ENCODE measurements around the gene DAPK1.

The DAPK1 gene

GRCh38 chr9:87546704-87547103 is 49.0 kb downstream of the DAPK1 start:
- TF ChIP-seq ZNF560 (tag by site-specific recombination; IDR thresholded peaks at IDR 0.05; ENCODE audit: borderline replicate concordance) (no peak), RBAK (tag by site-specific recombination; IDR thresholded peaks at IDR 0.05) (no peak), MYNN (tag by site-specific recombination; IDR thresholded peaks at IDR 0.05; ENCODE audit: borderline replicate concordance) (no peak), HOXA7 (CRISPR knock-in tag; IDR thresholded peaks at IDR 0.05; ENCODE audit: borderline replicate concordance) (no peak), ZNF223 (tag by site-specific recombination; IDR thresholded peaks at IDR 0.05) (no peak), INSM2 (tag by site-specific recombination; IDR thresholded peaks at IDR 0.05) (no peak), ZNF610 (tag by site-specific recombination; IDR thresholded peaks at IDR 0.05; ENCODE audit: borderline replicate concordance) (no peak), GLIS1 (tag by site-specific recombination; IDR thresholded peaks at IDR 0.05) (no peak), SALL2 (tag by site-specific recombination; IDR thresholded peaks at IDR 0.05; ENCODE audit: borderline replicate concordance) (no peak), ZBTB7A (tag by site-specific recombination; IDR thresholded peaks at IDR 0.05; ENCODE audit: low read depth) (no peak), ZNF266 (tag by site-specific recombination; IDR thresholded peaks at IDR 0.05; ENCODE audit: low read depth) (no peak)
- no peak overlapping the region for H3K4me3 ChIP-seq (ENCODE audit: low read depth, low read length)
- no peaks in the 10 kb centered on the region for H3K36me3 ChIP-seq (ENCODE audit: control insufficient read depth in 2 of 2, insufficient read depth in 1 of 2, low read length in 2 of 2)
- ChIA-PET POLR2A (no interaction called here), CTCF (interaction anchor here (0.7 to 1.5 kb wide), 2 partner anchors 11 to 1132 kb away, joined by 3 to 5 read pairs; no protein-coding TSS in a partner anchor)
- H3K9me3 ChIP-seq (ENCODE audit: control insufficient read depth, insufficient read depth, low read depth, low read length), result no peaks in the 10 kb centered on the region
- no peak overlapping the region for H3K27ac ChIP-seq (ENCODE audit: extremely low read depth, low read depth, low read length)
- no peaks in the 10 kb centered on the region for H3K4me1 ChIP-seq (ENCODE audit: control insufficient read depth, insufficient read depth, low read length)

GRCh38 chr9:87547671-87548081 is 50.0 kb downstream of the DAPK1 start:
- POLR2A ChIA-PET, result no interaction called here
- TF ChIP-seq OVOL3 (tag by site-specific recombination; IDR thresholded peaks at IDR 0.05) (no peak), ZNF785 (tag by site-specific recombination; IDR thresholded peaks at IDR 0.05) (no peak), ZNF274 (IDR thresholded peaks at IDR 0.05; ENCODE audit: low read length) (no peak), ZNF274 (tag by site-specific recombination; IDR thresholded peaks at IDR 0.05; ENCODE audit: borderline replicate concordance) (no peak), ZNF184 (tag by site-specific recombination; IDR thresholded peaks at IDR 0.05) (no peak), ZNF239 (tag by site-specific recombination; IDR thresholded peaks at IDR 0.05) (no peak), MEIS1 (CRISPR knock-in tag; IDR thresholded peaks at IDR 0.05; ENCODE audit: borderline replicate concordance) (no peak), ZNF580 (tag by site-specific recombination; IDR thresholded peaks at IDR 0.05) (no peak), ZNF26 (tag by site-specific recombination; IDR thresholded peaks at IDR 0.05) (no peak), ZNF16 (tag by site-specific recombination; IDR thresholded peaks at IDR 0.05; ENCODE audit: low read depth) (no peak), PRDM10 (tag by site-specific recombination; IDR thresholded peaks at IDR 0.05) (no peak), TSHZ1 (tag by site-specific recombination; IDR thresholded peaks at IDR 0.05; ENCODE audit: borderline replicate concordance) (no peak), ZEB2 (tag by site-specific recombination; IDR thresholded peaks at IDR 0.05) (no peak), ZNF777 (tag by site-specific recombination; IDR thresholded peaks at IDR 0.05; ENCODE audit: borderline replicate concordance) (no peak), ZNF626 (tag by site-specific recombination; IDR thresholded peaks at IDR 0.05) (no peak)

More at GRCh38 chr9:87547671-87548081, 50.0 kb downstream of the DAPK1 start:
- Histone ChIP-seq H3K4me3 (ENCODE audit: low read depth, low read length) (no peak overlapping the region), H3K4me1 (ENCODE audit: control insufficient read depth, insufficient read depth, low read length) (no peaks in the 10 kb centered on the region), H3K9me3 (ENCODE audit: control insufficient read depth, insufficient read depth, low read depth, low read length) (no peaks in the 10 kb centered on the region), H3K27ac (ENCODE audit: extremely low read depth, low read depth, low read length) (no peak overlapping the region), H3K36me3 (ENCODE audit: control insufficient read depth in 2 of 2, insufficient read depth in 1 of 2, low read length in 2 of 2) (no peaks in the 10 kb centered on the region)
- CTCF ChIA-PET, result no interaction called here
